NCI-H1436 treated with DMSO at 0.1 percent for 48 hours (cell line): Measurements from ENCODE around the gene GET4.

Experiments
- DNase-seq: peaks from one replicate; lab custom pipeline; 2025; lab: John Stamatoyannopoulos, UW

The GET4 gene

GRCh38 chr7:886626-887487 is 10.5 kb downstream of the GET4 start:
- no peak for DNase-seq

GRCh38 chr7:887488-887820 is 11.1 kb downstream of the GET4 start:
- no peak for DNase-seq

DNA sequence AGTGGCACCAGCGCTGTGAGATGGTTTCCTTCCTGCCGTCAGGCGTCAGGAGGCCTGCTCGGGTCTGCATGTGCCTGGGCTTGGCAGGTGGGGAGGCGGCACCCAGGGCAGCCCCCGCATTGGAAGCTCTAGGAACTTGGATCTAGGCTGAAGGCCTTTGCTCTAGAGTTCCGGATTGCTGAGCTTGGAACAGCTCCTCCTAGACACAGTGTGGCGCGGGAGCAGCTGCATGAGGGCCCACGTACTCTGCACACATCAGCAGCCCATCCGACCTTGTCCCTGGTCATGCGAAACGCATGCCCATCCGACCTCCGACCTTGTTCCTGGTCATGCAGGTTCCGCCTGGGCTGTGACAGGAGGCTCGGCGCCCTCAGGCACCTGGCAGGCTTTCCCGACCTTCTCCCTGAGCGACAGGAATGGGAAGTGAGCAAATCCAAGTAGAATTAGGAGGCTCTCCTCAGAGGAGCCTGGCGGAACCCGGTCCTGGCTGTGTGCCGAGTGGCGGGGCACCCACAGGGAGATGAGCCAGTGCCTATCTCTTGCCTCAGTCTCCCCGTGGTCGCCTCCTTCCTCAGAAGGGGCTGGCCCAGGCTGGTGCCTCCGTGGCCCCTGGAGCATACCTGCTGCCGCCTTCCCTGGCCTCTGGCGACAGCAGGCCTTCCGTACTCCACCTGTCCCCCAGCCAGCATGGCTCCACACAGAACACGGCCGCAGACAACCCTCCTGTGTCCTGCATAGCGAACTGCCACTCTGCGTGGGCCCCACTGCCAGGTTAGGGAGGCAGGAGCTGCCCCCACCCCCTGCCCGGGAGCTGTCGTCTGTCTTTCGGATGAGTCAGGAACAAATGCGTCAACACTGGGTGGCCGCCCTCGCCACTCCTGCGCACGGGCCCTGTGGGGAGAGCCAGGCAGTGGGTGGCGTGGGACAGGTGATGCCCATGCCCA is 12.0 kb downstream of the GET4 start:
- no peak for DNase-seq

- no peak for DNase-seq
Observed at GRCh38 chr7:889025-889390, 12.7 kb downstream of the GET4 start.

- DNase-seq, result no peak
Observed at GRCh38 chr7:889391-889790, 13.0 kb downstream of the GET4 start.

GRCh38 chr7:890868-891267 is 14.5 kb downstream of the GET4 start:
- DNase-seq, result no peak

DNA sequence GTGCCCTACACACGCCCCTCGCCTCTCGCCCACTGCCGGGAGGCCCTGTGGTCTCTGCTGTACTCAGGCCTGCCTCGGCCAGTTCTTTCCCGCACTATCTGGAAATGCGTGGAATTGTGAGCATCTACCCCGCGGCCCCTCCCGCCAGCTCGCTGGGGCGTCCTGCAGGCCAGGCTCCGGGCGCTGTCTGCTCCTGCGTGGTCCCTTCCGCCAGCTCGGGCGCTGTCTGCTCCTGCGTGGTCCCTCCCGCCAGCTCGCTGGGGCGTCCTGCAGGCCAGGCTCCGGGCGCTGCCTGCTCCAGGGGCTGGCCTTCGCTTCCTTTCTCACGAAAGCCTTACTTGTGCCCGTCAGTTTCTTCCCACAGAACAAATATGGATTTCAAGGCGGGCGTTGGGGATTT is 14.9 kb downstream of the GET4 start:
- no peak for DNase-seq

- DNase-seq, result no peak
Observed at GRCh38 chr7:891805-892204, 15.5 kb downstream of the GET4 start.

DNA sequence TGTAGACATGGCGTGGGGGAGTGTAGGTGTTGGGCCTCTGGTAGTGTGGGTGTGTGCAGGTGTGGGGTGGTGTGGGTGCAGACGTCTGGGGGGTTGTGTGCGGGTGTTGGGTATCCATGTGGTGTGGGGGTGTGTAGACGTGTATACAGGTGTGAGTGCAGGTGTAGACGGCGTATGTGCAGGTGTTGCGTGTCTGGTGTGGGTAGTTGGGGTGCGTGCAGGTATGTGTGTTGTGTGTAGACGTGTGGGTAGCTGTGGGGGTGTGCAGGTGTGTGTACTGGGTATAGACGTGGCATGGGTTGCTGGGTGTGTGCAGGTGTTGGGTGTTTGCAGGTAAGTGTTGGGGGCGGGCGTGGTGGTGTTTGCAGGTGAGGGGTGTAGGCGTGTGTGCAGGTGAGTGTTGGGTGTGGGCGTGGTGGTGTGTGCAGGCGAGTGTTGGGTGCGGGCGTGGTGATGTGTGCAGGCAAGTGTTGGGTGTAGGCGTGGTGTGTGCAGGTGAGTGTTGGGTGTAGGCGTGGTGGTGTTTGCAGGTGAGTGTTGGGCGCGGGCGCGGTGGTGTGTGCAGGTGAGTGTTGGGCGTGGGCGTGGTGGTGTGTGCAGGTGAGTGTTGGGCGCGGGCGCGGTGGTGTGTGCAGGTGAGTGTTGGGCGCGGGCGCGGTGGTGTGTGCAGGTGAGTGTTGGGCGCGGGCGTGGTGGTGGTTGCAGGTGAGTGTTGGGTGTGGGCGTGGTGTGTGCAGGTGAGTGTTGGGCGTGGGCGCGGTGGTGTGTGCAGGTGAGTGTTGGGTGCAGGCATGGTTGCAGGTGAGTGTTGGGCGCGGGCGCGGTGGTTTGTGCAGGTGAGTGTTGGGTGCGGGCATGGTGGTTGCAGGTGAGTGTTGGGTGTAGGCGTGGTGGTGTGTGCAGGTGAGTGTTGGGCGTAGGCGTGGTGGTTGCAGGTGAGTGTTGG is 16.6 kb downstream of the GET4 start:
- DNase-seq, result no peak

DNA sequence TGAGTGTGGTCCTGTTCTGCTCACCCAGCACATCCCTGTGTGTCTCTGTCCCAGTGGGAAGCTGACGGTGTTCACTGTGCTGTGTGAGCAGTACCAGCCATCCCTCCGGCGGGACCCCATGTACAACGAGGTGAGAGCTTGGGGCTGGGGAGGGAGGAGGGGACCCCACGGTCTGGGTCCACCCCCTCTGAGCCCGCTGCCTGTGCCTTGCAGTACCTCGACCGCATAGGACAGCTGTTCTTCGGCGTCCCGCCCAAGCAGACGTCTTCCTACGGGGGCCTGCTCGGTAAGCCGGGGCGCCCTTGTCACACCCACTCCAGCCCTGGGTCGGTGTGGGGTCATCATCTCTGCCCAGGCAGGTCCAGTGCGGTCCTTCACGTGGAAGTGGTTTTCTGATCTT is 17.3 kb downstream of the GET4 start:
- no peak for DNase-seq

GRCh38 chr7:894164-894867 is 18.0 kb downstream of the GET4 start:
- DNase-seq, result no peak

DNA sequence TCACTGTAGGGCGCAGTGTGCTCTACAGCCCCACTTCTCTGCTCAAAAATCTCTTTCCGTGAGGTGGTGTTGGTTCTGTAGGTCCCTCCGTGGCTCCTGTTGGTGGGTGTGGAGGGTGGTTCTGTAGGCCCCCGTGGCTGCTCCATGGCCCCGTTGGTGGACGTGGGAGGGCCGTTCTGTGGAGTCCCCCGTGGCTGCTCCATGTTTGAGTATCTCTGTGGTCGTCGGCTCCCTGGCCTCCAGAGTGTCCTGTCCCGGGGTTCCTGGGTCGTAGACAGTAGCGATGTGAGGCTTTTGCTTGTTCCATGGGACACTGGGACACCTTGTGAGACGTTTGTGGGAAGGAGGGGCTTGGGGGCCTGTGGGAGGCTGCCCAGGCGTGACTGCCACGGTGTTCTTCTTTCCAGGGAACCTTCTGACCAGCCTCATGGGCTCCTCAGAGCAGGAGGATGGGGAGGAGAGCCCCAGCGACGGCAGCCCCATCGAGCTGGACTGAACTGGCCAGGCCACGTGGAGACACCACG is 18.6 kb downstream of the GET4 start:
- DNase-seq, result no peak

GRCh38 chr7:895451-896052 is 19.2 kb downstream of the GET4 start:
- DNase-seq, result no peak

- DNase-seq, result no peak
Observed at GRCh38 chr7:896346-897075, 20.2 kb downstream of the GET4 start.

- DNase-seq, result no peak
Observed at GRCh38 chr7:897086-897485, 20.7 kb downstream of the GET4 start.

GRCh38 chr7:897771-898376 is 21.5 kb downstream of the GET4 start:
- no peak for DNase-seq

DNA sequence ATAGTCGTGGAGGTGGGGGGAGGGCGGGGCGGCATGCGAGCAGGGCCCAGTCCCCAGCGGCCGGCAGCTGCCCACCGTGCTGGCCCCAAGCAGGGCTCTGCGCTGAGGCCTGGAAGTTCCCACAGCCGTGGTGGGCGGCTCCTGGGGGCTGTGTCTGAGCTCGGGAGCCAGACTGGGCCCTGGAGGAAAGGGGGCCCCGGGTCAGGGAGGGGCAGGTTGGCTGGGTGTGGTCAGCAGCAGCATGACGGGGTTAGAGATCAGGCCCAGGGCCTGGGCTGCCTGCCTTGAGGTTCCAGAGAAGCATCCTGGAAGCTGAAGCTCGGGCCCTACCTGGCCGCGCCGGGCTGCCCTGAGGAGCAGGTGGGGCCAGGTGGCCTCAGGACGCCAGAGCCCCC is 22.1 kb downstream of the GET4 start:
- DNase-seq, result no peak

DNA sequence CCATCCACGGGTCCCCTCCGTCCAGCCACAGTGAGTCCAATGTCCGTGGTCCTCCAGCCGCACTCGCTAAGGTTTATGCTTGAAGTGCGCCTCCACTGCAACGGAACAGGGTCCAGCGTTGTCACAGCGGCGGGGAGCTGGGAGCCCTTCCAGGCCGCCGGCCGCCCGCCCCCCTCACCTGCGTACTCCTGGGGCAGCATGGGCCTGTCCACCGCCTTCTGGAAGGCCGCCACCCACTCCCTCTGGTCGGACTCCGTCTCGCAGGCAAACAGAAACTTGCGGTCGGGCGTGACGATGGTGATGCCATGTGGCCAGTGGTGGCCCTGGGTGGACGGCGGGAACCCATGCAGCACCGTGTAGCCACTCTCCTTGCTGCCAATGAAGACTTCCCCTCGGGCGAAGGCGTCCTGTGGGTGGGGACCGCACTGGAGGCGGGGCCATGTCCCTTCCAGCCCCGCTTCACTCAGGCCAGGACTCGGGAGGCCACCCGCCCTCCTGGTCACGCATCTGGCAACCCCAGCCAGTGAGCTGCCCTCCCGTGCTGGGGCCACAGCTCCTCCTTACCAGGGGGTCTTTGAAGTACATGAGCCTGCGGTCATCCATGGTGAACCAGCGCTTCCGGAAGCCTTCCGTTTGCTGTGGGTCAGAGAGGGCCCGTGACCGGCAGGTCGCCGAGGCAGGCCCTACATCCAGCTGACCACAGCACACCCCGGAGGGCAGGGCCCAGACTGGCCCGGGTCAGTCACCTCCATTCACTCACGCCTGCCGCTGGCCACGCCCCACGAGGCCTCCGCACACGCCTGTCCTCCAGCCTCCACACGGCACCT is 22.7 kb downstream of the GET4 start:
- no peak for DNase-seq

DNA sequence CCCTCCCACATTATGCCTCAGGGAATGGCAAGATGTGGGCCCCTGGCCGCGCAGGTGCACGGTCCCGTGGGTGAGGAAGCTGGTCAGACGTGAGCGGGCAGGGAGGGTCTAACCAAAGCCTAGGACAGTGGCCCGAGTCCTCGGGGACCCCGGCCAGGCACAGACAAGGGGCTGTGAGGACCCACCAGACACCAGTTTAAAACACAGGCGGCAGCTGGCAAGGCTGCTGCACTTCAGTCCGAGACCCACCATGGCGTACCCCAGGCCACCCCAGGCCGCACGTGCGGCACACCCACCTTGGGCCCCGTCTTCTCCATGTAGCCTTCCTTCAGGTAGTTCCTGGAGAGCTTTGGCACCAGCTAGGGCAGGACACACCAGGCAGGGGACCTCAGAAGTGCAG is 23.5 kb downstream of the GET4 start:
- no peak for DNase-seq
